ENCODE data around the gene TTC14.
A peak's percentile ranks its signal among the peaks of the same experiment; 100 is the strongest.
"Not testable (repeated sequence)": the region's sequence is repeated elsewhere in the genome, so short reads cannot be mapped to it uniquely, and the experiment has no call there.

Gene TTC14

DNA sequence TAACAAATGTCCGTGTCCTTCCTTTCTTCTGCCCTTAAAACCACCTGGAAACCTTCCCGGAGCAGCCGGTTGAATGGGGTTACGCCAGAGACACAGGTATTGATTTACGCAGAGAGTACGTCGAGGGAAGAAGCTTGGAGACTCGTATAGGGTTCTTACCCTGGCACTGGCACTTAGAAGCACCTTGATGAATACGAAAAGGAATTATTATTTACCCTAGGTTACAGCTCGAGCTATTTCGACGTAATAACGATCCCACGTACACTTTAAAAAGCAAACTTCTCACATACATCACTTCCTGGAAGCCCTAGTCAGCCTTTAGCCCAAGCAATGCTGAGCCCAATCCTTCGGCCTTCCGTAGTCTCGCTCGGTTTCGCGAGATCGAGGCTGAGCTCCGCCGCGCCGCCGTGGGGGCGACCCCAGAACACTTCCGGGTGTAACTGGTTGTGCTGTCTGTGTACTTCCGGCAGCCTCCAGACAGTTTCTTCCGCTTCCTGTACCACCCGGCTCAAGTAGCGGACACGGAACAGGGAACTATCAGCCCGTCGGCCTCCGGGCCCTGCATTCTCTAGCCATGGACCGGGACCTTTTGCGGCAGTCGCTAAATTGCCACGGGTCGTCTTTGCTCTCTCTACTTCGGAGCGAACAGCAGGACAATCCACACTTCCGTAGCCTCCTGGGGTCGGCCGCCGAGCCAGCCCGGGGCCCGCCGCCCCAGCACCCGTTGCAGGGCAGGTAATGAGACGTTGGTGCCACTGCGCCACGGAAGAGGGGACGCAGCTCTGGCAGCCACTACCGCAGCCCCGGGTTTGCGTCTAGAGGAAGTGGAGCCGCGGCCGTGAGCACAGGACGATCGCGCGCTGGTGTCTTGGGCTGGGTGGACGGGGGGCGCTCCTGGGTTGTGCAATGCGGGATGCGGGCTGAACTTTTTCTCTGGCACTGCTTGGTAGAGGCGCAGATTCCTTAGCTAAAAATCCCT is at the start of gene TTC14:
TTC14 (plus strand) TSS at position 476 of the 979 bp plus-strand sequence; CDS start at position 575, 99 bp downstream.
- DNase-seq = peak; percentile 91

DNA sequence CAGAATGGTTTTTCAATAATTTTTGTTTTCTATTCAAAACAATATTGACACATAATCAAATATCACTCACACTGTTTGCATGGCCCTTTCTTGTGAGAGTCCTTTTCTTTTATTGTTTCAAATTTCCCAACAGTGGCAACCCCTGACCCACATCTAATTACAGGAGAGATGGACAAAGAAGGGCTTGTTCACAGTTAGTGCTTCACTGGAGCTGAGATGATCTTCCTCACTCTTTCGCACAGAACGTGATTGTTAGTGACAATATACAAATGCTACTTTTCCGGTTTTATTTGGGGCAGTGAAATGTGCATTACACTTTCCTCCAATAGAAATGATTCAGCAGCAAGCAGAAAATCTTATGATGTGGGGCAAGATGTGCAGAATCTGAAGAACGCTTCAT is 38.6 kb upstream of the TTC14 start:
- no peak for DNase-seq

DNA sequence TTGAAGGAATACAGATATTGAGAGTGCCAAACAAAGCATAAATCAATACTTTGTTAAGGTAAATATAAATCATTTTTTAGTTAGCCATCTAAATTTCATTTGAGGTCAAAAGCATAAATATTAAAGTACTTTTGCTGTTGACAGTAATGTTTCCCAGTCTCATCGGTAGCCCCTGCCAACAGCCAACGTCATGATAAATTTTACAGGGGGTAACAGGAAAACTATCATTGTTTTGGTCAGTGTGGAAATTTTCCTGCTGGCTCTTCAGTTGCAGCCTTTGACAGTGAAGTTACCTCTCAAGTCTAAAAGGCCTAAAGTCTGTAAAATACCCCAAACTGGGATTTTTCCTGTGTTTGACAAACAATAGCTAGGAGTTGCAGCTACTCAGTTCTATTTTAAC is 37.3 kb upstream of the TTC14 start:
- no peak for DNase-seq

DNA sequence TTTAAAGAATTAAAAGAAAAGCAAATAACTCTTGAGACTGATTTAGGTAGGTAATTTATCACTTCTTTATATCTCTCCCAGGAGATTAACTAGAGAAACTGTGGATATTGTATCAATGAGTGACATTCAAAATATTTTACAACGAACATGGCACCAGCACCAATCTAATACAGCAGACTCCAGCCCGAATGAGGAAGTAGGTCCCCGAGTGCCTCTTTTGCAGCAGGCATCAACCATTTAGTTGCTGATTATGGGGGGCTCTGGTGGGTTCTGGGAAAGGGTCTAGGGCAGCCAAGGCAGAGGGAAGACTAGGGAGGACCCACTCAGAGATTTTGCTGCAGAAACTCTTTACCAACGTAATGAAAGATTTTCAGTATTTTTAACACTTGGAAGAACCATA is 31.7 kb upstream of the TTC14 start:
- no peak for DNase-seq

GRCh38 chr3:180571831-180572598 is 29.9 kb upstream of the TTC14 start:
- no peak for DNase-seq

GRCh38 chr3:180575571-180575970 is 26.4 kb upstream of the TTC14 start:
- no peak for DNase-seq

- no peak for DNase-seq
These were observed 21.0 kb upstream of the TTC14 start for GRCh38 chr3:180580934-180581333.

- DNase-seq = no peak
These were observed 11.6 kb upstream of the TTC14 start for GRCh38 chr3:180590396-180590795.

DNA sequence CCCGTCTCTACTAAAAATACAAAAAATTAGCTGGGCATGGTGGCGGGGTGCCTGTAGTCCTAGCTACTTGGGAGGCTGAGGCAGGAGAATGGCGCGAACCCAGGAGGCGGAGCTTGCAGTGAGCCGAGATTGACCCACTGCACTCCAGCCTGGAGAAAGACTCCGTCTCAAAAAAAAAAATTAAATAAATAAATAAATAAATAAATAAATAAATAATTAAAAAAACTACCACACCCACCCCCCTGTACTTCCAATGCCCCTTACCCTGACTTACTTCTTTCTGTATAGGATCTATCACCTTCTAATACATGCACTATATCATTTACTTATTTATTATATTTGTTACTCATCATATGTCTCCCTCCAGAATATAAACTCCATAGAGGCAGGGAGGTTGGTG is 8.3 kb upstream of the TTC14 start:
- not testable (repeated sequence) for DNase-seq

GRCh38 chr3:180594631-180595558 is 7.1 kb upstream of the TTC14 start:
- no peak for DNase-seq

GRCh38 chr3:180595559-180595935 is 6.4 kb upstream of the TTC14 start:
- DNase-seq = no peak

- no peak for DNase-seq
These were observed 1.5 kb upstream of the TTC14 start for GRCh38 chr3:180600473-180600872.

- DNase-seq = no peak
These were observed 9.0 kb downstream of the TTC14 start for GRCh38 chr3:180611006-180611405.

DNA sequence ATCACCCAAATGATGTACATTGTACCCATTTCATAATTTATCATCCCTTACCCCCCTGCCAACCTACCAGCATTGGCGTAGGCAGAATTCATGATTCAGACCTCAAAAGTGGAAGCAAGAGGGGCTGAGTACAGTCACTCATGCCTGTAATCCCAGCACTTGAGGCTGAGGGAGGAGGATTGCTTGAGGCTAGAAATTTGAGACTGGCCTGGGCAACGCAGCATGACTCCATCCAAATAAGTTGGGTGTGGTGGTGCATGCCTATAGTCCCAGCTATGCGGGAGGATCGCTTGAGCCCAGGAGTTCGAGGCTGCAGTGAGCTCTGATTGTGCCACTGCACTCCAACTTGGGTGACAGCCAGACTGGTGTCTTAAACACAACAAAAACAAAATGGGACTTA is 10.4 kb downstream of the TTC14 start:
- DNase-seq = no peak

DNA sequence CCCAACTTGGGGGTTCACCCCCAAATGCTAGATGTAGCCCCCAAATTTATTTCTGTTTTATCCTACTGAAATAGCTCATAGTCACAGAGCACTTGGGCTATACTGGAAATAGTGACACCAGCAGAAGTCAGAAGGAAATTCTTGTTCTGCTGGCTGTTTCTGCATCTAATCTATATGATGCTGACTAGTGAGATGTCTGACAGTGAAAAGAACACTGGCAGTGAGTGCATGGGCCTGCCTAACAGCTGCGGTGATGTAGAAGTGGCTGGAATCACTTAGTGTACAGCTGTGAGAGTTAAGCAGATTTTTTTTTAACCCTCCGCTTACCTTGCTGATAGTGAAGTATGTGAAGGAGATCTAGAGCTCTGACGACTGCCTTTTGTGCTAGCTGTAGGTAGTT is 14.0 kb downstream of the TTC14 start:
- no peak for DNase-seq

DNA sequence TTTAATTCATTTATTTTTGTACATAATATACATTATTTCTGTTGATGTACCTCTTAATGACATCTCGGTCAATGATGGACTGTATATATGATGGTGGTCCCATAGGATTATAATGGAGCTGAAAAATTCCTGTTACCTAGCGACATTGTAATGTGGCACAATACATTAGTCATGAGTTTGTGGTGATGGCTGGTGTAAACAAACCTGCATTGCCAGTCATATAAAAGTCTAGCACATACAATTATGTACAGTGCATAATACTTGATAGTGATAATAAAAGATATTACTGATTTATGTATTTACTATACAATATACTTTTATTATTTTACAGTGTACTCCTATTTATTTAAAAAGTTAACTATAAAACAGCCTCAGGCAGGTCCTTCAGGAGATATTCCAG is 15.1 kb downstream of the TTC14 start:
- no peak for DNase-seq

GRCh38 chr3:180618563-180618962 is 16.6 kb downstream of the TTC14 start:
- not testable (repeated sequence) for DNase-seq

GRCh38 chr3:180619723-180620122 is 17.8 kb downstream of the TTC14 start:
- no peak for DNase-seq

- no peak for DNase-seq
These were observed 22.8 kb downstream of the TTC14 start for GRCh38 chr3:180624714-180625113.

DNA sequence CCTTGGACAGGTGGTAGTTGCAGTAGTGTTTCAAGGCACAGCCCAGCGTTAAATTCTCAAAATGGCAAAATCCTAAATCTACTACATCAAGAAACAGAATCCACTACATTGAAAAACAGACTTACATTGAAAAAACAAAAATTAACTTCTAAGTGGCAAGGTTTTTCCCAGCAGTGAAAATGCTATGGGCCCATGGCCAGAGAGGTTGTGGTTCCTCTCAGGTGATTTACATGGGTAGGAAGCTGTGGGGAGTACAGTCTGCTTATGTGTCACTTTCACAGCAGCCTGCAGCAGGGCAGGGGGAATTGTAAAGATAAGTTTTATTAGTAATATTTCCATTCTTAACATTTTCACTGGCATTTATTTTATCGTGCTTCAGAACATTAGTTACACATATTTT is 24.9 kb downstream of the TTC14 start:
- no peak for DNase-seq

DNA sequence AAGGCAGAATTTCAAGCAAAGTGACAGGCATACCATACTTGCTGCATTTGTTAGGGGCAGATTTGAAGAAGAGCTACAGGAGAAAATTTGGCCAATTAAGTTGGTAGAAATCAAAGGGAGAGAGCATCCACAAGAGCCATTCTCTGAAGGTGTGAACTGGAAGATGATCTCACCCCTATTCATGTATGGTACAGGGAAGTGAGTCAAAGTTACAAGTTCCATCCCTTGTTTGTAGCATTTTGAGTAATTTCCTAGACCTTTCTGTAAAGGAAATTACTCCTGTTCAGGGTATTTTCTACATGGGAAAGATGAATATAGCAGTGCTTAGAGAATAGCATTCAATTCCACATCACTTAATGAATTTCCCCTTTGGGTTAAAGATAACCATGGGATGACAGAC is 28.4 kb downstream of the TTC14 start:
- DNase-seq = no peak

GRCh38 chr3:180631317-180631716 is 29.4 kb downstream of the TTC14 start:
- no peak for DNase-seq

GRCh38 chr3:180633722-180634121 is 31.8 kb downstream of the TTC14 start:
- no peak for DNase-seq
